Activated CD4-positive, alpha-beta T cell treated with anti-CD3 and anti-CD28 coated beads for 1 hour (primary cell): ENCODE results near the gene BOC.
"Not testable (repeated sequence)": the region's sequence is repeated elsewhere in the genome, so short reads cannot be mapped to it uniquely, and the experiment has no call there.

Source experiments
- DNase-seq: peaks from one replicate; pipeline ENCODE4 v3.0.0-alpha.2; 2020

The BOC gene, protein sequence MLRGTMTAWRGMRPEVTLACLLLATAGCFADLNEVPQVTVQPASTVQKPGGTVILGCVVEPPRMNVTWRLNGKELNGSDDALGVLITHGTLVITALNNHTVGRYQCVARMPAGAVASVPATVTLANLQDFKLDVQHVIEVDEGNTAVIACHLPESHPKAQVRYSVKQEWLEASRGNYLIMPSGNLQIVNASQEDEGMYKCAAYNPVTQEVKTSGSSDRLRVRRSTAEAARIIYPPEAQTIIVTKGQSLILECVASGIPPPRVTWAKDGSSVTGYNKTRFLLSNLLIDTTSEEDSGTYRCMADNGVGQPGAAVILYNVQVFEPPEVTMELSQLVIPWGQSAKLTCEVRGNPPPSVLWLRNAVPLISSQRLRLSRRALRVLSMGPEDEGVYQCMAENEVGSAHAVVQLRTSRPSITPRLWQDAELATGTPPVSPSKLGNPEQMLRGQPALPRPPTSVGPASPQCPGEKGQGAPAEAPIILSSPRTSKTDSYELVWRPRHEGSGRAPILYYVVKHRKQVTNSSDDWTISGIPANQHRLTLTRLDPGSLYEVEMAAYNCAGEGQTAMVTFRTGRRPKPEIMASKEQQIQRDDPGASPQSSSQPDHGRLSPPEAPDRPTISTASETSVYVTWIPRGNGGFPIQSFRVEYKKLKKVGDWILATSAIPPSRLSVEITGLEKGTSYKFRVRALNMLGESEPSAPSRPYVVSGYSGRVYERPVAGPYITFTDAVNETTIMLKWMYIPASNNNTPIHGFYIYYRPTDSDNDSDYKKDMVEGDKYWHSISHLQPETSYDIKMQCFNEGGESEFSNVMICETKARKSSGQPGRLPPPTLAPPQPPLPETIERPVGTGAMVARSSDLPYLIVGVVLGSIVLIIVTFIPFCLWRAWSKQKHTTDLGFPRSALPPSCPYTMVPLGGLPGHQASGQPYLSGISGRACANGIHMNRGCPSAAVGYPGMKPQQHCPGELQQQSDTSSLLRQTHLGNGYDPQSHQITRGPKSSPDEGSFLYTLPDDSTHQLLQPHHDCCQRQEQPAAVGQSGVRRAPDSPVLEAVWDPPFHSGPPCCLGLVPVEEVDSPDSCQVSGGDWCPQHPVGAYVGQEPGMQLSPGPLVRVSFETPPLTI

GRCh38 chr3:113211330-113212149 is at the start of gene BOC:
BOC (plus strand) TSS chr3:113211557; CDS start chr3:113249803, 38,246 bp downstream.
- DNase-seq: no peak

- DNase-seq: no peak
Observed at GRCh38 chr3:113161661-113162060, 49.7 kb upstream of the BOC start.

DNA sequence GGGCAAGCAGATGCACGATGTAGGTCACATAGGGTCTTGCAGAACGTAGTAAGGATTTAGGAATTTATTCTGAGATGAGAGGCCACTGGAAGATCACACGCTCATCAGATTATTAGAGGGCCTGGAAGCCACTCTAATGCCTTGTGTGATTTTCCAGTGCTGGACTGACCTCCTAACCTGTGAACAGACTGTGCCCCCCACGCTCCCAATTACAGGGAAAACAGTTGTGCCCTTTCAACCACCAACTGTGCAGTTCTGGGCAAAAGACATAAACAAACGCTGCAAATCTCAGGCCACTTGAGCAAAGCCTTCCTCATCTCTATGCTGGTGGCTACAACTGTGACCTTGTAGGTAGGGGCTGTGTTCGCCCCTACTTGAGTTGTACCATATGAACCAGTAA is 48.2 kb upstream of the BOC start:
- DNase-seq: no peak

- DNase-seq: no peak
Observed at GRCh38 chr3:113165841-113166240, 45.5 kb upstream of the BOC start.

DNA sequence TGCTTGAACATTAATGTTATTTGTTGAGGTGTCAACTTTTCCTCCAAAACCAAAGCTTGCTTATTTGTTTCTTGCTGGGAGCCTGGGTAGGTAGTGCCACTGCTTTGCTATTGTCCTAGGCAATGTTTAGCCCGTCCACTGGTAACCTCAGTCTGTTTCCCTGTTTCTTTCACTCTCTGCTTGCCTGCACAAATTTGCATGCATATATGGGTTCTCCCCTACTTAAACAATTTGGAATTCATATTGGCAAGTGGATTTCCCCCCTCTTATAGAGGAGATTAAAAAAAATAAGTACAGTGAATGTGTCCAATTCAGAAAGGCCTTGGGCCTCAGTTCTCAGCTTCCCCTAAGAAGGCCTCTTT is 45.0 kb upstream of the BOC start:
- DNase-seq: no peak

- DNase-seq: no peak
Observed at GRCh38 chr3:113166719-113167492, 44.5 kb upstream of the BOC start.

DNA sequence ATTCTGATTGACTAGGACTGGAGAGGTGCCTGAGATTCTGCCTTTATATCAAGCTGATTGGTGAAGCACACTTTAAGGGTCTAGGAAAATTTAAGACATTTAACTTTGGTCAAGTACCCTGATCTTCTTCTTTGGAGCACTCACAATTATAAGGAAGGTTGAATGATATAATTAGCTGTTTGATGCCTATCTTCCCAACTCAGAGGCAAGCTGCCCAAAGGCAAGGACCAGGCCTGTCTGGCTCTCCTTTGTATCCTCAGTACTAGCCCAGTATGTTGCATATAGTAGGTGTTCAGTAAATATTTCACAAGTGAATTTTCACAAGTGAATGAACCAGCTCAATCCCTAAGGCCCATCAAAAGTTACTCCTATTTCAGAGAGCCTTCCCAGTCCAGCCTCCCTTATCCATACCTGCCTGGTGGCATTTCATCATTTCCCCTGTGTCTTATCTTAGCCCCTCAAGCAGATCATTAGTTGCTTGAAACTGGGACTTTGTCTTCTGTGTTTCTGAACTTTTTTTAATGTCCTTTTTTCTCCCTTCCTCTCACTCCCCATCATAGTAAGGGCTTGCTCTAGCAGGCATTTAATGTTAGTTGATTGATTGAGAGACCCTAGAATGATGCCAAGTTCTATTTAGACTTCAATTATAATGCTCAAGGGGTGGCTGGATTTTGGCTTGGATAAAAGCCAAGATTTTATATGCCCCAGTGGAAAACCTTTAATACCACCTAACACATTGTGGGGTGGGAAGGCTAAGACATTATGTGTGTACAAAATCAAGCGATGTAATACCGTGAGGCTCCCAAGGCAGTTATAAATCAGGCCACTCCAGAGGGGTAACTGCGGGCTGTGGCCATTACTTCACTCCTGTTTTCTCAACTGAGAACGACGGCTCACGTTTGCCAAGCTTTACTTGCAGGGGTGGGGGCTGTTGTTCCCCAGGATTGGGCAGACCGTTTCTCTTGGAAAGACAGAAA is 43.2 kb upstream of the BOC start:
- DNase-seq: no peak

DNA sequence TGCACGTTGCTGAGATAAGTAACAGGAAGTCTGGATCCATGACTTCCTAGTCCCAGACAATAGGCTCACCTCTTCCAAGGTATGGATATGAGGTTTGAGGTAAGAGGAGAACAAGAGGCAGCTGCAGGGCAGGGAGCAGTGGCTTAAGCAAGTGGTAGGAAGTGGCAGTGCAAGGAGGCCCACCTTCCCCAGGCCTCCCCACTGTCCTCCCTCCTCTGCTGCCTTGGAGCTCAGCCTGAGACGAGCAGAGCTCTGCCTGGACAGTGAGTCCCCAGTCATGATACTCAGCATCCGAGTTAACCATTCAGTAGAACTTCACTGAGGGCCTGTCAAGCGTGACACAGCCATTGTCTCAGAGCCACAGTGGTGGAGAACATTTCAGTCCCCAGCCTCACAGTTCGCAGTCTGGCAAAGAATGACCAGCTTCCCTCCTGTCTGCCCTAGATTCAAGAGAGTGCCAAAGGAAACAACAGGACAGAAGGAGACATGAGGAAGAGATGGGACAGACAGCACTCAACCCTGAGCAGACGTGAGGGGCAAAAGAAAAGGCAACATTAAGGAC is 41.4 kb upstream of the BOC start:
- no peak for DNase-seq

GRCh38 chr3:113170771-113171170 is 40.6 kb upstream of the BOC start:
- no peak for DNase-seq

DNA sequence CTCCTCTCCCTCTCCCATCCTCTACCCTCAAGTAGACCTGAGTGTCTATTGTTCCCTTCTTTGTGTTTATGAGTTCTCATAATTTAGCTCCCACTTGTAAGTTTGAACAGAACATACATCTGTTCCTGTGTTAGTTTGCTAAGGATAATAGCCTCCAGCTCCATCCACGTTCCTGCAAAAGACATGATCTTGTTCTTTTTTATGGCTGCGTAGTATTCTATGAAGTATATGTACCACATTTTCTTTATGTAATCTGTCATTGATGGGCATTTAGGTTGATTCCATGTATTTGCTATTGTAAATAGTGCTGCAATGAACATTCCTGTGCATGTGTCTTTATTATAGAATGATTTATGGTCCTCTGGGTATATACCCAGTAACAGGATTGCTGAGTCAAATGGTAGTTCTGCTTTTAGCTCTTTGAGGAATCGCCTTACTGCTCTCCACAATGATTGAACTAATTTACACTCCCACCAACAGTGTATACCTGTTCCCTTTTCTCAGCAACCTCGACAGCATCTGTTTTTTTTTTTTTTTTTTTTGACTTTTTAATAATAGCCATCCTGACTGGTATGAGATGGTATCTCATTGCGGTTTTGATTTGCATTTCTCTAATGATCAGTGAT is 39.6 kb upstream of the BOC start:
- not testable (repeated sequence) for DNase-seq

DNA sequence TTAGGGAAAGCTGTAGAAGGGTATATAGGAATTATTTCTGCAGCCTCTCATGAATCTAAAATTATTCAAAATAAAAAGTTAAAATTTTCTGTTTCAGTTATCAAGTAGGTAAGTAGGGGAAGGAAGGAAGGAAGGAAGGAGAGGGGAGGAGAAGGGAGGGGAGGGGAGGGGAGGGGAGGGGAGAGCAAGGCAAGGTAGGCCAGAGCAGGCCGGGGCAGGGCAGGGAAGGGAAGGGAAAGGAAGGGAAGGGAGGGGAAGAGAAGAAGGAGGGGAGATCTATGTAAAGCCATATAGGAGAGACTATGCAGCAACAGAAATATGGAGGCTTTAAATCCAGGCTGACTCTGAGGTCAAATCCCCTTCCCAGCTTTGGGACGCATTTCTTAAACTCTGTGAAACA is 38.3 kb upstream of the BOC start:
- no peak for DNase-seq

- no peak for DNase-seq
Observed at GRCh38 chr3:113174304-113174703, 37.1 kb upstream of the BOC start.

DNA sequence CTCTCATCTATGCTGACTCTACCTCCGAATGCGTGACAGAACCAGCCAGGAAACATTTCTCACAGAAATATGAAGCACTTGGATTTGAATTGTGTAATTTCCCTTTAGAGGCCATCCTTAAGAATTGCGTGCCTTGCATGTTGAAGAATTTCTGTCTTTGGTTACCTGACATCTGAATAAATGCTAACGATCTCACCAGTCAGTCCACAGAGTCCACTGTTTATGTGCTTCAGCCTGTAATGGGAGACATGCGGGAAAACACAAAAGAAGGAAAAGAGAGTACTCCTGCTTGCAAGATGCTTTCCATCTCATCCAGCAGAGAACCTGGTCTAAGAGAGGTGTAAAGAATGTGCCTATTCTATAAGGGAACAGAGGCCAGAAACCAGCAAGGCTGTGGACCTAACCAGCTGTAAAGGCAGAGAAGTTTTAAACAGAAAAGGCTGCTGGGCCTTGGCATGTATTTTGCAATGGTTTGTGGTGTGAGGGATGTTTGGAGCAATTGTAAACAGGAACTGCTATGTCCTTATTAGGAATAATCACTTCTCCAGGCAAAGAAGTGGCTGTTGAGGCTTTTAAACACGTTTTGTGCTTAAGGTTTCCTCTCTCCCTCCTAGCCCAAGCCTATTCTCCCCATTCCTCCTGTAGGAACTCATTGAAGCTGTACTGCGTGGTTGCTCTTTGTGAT is 36.4 kb upstream of the BOC start:
- DNase-seq: no peak

- DNase-seq: no peak
Observed at GRCh38 chr3:113177526-113177925, 33.8 kb upstream of the BOC start.

DNA sequence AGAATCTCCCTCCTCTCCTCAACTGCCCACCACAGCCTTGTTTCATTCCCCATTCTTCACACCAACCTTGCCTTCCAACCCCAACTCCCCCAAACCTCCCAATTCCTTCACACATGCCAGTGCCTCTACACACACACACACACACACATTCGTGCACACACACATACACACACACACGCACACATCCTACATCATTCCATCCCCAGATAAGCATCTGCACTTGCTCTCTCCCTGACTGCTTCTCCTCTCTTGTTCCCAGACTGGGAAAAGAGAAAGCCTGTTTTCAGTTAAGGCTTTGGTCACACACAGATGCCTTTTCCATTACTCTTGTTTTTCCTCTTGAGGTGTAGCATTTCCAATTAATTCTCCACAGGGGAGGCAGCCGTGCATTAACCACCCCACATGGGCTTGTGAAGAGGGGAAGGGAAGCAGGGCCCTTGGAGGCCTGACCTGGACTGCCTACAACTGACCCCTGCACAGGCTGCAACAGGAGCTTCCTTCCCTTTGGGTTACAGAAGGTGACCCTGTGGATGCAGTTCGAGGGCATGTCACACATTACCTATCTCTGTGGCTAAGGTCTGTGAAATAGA is 32.0 kb upstream of the BOC start:
- no peak for DNase-seq

DNA sequence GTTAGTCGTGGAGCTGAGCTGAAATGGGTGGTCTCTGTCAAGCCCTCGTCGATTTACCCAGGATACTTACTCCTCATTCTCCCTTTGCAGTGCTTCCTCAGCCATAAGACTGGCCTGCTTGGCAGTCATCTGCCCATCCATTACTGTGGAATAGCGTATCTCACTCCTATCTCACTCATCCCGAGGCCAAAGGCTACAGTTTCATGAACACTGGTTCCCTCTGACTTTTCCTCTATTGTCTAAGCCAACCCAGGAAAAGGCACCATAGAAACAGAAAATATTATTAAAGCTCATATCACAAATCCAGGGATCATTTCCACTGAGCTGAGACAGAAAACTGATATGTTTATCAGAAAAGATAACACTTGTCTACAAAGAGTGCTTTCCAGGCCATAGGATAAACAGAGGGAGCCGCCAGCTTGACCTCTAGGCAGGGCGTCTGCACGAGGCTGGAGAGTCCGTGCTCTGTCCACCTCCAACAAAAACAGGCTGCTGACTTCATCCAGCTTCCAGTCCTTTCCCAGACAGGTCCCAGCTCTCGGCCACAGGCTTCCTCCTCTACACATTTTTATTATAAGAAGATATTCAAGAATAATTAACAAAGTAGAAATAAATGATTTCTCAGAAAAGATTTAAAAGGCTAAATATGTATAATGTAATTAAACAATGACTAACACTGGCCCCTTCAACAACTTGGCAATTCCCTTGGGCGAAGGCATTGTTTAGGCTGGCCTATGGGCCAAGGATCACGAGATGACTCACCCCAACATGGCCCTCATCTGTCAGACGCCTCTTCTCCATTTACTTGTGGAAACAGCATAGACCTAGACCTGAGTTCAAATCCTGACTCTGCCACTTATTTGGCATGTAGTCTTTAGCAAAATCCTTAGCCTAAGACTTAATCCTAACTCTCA is 27.4 kb upstream of the BOC start:
- DNase-seq: no peak

DNA sequence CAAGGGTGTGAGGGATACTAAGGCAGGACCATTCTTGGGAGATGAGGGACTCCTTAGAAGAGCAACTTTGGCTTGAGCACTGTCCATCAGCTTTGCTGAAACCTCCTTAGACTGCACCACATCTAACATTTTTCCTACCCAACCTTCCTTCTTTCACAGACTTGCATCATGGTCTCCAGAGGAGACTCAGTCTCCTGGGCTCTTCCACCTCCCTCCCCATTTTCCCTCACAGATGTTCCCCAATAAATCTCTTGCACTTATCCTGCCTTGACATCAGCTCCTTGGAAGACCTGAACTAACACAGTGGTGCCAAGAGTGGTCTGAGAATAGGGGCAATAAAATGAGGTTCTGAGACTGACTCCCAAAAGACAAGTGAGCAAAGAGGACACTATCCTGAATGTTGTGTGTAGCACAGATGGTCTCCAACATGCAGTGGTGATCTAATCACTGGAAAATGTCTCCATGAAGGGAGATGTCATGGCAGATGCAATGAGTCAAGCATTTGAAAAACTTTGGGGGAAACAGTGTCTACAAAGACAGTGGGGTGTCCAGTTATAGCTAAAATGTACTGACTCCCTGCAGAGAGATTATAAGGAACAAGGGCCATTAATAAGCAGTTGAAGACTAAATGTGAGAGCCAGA is 26.0 kb upstream of the BOC start:
- DNase-seq: no peak
